ENCODE results near the gene DDAH1.

GRCh38 chr1:85300140-85300539 lies 164.8 kb downstream of the DDAH1 start:
- TF ChIP-seq CTCF (IDR thresholded peaks at IDR 0.05; ENCODE audit: insufficient read depth, low read length, poor library complexity, severe bottlenecking), result no peak
- no peak for TF ChIP-seq EZH2phosphoT487 (conservative IDR thresholded peaks at IDR 0.05; ENCODE audit: low read length)

Measured in SU-DHL-6 (cell line).